Suprapubic skin (tissue), 4 donors: ENCODE data around the gene KLK12.

Experiments used
- CTCF ChIP-seq, 2 donors: fragments of 200-600 bp in 1 of 2; fragments of 450-650 bp in 1 of 2; sonication (generic) in 1 of 2; IDR thresholded peaks; one replicate each; pipeline ENCODE4 v1.5.1; 2016 to 2019; ENCODE audit warnings: antibody characterized with exemption in 2 of 2, mild to moderate bottlenecking in 1 of 2, moderate library complexity in 1 of 2
- EP300 ChIP-seq: sonication (generic); formaldehyde crosslinking; IDR thresholded peaks from one replicate; pipeline ENCODE4 v1.6.1; 2017; ENCODE audit warnings: antibody characterized with exemption
- POLR2A ChIP-seq, 2 donors: fragments of 450-650 bp; IDR thresholded peaks; one replicate each; pipeline ENCODE4 v1.6.1; 2017; ENCODE audit warnings: antibody characterized with exemption in 2 of 2, mild to moderate bottlenecking in 2 of 2, moderate library complexity in 2 of 2
- POLR2AphosphoS5 ChIP-seq, 3 donors: sonication (generic); formaldehyde crosslinking; IDR thresholded peaks; one replicate each; pipeline ENCODE4 v1.6.1; 2017; ENCODE audit warnings: antibody characterized with exemption in 3 of 3

DNA sequence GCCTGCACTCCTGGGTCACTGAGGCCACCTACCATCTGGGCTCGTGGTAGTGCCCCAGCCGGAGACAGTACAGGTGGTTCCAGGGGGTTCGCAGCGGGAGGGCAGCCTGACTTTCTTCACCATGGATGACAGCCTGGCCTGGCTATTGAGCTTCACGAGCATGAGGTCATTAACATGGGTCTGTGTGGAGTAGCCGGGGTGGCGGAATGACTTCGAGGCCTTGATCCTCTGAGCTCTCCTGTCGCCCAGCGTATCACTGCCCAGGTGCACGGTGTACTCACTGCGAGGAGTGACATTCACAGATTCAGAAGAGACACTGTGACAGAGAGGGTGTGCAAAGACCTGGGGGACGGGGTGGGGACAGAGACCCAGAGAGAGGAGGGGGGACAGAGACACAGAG is 54.6 kb downstream of the KLK12 start:
- TF ChIP-seq POLR2AphosphoS5 (IDR thresholded peaks at IDR 0.05) (no peak), POLR2A (IDR thresholded peaks at IDR 0.05) (no peak), CTCF (IDR thresholded peaks at IDR 0.05) (no peak), EP300 (no peak)
